HPDE6-E6E7 (cell line): ENCODE results near the gene GTPBP6.
"Not testable (repeated sequence)": the region's sequence is repeated elsewhere in the genome, so short reads cannot be mapped to it uniquely, and the experiment has no call there.

Source experiments
- DNase-seq: peaks from one replicate; pipeline ENCODE4 v3.0.0; 2011; ENCODE audit warnings: missing footprints; ENCODE audit errors: extremely low spot score

GTPBP6 gene

GRCh38 chrX:351736-352135 is 33.1 kb upstream of the GTPBP6 start:
- DNase-seq, result no peak

GRCh38 chrX:351324-351641 is 32.7 kb upstream of the GTPBP6 start:
- DNase-seq, result not testable (repeated sequence)

DNA sequence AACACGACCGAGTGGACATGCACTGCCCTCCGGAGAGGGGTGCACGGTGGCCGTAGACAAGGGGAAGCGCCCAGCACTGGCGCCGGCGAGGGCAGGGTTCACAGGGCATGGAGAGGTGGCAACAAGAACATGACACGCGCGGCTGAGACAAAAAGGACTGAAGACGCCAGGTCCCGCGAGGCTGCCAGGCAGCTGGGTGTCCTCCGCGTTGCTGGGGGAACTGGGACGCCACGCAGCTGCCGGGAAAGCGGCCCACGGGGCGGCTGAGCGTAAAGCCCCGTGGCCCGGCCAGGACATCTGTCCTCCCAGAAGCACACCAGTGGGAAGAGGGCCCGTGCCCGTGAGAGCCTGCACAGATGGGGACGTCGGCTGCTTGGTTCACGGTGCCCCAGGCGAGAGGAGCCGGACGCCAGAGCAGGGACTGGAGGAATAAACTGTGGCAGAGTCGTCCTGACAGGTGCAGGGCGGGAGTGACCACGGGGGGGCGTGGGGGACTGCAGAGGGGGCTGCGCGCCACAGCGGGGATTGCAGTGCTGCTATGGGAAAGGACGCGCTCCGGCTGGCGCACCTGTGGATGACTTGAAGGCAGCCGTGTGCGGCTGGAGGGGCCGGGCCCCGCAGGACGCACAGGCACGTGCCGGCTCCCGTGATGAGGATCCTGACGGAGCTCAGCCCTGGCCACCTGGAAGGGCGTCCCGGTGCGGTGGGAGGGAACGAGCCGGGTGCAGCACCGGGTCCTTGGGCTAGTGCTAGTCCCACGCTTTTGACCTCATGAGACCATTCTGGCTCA is 32.1 kb upstream of the GTPBP6 start:
- DNase-seq, result no peak

DNA sequence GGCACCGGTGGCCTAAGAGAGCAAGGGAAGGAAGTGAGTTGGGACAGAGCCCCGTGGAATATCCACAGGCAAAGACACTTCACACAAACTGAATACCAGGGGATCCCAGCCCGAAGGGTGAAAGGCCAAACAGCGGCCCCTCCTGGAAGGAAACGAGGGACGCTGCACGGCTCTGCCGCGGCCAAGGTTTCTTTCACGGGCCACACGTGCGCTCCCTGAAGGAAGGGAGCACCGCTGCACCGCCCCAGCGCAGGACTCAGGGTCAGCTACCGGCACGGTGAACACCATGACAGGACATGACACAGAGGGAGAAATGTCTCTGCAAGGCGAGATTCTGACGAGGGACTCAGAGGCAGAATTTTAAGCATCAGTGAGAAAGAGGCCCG is 31.5 kb upstream of the GTPBP6 start:
- no peak for DNase-seq

GRCh38 chrX:349702-350101 is 31.1 kb upstream of the GTPBP6 start:
- DNase-seq, result no peak

DNA sequence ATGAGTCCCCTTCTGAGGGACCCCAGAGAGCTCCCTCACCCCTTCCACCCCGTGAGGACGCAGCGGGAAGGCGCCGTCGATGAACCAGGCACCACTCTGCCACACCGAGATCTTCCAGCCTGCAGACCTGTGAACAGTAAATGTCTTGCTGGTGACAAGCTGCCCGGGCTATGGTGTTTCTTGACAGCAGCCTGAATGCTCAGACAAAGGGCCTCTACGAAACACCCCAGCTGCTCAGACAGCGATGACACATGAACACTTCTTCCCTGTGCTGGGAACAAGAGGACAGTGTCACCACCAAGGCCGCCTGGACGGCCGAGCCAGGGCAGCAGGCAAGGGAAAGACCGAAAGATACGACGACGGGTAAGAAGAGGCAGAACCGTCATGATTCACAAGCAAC is 30.6 kb upstream of the GTPBP6 start:
- no peak for DNase-seq

DNA sequence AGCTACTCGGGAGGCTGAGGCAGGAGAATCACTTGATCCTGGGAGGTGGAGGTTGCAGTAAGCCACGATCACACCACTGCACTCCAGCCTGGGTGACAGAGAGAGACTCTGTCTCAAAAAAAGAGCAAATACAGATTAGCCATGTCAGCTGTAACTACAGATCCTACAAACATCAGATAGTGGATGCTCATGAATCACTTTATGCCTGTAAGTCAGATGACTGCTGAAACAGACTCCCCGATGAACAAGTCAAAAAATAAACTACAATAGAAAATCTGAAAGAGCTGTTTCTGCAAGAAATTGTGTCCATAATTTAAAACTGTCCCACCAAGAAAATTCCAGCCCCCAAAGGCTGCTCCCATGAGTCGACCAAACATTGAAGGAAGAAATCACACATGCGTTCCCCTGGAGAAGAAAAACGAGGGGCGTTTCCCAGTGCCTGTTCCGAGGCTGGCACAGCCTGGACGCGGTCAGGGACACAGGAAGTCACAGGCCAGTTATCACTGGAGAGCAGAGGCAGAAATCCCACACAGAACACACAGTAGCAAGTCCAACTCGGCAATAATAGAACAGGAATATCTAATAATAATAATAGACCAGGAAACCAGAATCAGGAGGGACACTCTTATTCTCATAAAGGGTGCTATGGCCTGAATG is 30.0 kb upstream of the GTPBP6 start:
- no peak for DNase-seq

DNA sequence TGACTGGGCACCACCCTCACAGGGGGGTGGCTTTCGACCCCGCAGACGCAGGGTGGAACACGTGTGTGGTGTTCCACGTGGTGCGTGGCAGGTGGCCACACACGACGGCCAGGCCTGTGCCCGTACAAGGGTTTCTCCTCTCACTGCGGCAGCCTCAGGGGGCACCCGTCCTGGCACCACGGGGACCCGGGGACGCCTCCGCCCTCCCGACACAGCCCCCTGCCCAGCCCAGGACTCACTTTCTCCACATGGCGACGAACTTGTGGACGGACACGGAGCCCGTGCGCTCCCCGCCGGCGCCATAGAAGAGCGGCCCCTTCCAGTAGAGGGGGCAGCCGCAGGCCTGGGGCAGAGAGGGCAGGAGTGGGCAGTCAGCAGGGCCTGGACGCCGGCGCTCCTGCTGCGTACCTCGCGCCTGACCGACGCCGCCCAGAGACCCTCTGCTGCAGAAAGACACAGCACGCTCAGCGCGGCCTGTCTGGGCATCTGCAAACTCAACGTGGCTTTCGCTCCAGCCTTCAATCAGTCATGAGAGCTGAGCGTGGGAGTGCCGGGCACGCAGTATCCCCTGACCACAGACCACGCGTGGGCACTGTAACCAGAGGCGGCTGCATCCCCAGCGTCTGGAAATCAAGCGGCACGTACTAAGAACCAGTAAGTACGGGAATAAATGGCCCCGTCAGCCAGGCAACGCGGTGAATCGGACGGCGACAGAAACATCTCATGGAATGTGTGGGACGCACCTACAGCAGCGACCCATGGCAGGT is 28.9 kb upstream of the GTPBP6 start:
- DNase-seq, result no peak

DNA sequence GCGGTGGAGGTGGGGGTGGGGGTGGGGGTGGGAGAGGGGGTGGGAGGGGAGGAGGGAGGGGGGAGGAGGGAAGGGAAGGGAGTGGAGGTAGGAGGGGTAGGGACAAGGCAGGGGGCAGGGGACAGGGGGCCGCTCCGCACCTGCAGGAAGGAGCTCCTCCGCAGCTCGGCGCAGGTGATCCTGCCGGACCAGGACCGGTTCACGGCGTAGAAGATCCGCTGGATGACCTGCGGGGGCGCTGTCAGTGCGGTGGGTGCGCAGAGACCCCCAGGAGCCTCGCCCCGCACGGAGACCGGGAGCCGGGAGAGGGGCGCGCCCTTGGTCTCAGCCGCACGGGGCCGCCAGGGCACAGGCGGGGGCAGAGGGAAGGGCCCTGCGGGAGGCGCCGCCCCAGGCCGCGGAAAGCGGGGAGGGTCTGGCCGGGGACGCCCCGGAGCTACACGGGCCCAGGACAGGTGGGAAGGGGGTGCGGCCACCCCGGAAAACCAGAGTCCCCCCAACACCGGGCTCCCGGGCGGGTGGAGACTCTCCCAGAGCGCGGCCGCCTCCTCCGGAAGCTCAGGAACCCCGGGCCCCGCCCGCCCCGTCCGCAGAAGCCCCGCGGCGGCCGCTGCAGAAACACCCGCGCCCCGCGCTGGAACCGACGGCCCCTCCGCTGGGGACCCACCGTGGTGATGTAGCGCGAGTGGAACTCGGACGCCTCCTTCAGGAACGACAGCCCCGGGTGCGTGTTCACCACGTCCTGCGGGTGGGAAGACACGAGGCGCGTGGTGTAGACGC is 27.6 kb upstream of the GTPBP6 start:
- DNase-seq, result no peak

- DNase-seq, result no peak
Measured at GRCh38 chrX:345020-345925, 26.7 kb upstream of the GTPBP6 start.

DNA sequence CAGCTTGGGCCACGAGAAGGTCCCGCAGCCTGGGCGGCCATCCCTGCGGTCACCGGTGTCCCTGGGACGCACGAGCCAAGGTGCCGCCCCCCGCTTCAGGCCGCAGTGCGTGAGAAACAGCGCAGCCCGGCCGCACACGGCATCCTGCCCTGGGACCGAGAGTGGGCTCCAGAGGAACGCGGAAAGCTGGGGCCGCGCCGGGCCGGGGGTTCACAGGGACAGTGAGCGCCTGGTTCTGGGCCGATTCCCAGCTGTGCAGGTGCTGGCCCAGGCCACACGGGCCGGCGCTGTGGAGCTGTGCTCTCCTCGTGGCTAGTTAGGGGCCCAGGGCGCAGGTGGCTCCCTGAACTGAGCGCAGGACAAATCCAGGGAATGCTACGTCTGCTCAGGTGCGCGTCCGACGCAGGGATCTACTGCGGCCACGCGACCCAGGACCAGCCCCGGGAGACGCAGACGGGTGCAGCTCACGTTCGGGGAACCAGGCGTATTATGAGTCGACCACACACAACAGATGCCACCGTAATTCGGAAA is 25.8 kb upstream of the GTPBP6 start:
- no peak for DNase-seq

- no peak for DNase-seq
Measured at GRCh38 chrX:341541-342101, 23.0 kb upstream of the GTPBP6 start.

DNA sequence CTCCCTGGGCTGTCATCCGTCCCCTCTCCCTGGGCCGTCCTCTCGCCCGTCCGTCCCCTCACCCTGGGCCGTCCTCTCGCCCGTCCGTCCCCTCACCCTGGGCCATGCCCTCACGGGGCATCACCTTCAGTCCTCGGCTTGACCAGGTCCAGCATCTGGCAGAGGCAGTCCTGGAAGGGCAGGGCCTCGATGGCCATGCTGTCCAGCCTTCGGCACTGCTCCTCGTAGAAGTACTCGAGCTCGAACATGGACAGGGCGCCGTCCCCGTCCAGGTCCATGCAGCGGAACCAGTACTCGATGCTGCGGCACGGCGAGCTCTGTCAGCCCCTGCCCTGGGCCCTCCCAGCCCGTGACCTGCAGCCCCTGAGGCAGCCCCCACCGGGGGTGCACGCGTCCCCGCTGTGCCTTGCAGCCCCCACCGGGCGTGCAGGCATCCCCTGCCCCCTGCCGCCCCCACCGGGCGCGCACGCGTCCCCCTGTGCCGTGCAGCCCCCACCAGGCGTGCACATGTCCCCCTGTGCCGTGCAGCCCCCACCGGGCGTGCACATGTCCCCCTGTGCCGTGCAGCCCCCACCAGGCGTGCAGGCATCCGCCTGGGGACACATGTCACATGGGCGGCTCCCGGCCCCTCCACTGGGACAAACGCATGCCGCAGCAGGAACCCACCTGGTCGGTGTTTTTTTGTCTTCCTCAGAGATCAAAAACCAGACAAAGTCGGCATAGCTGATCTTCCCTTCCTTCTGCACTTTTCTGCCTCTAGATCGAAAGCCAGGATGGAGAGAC is 22.2 kb upstream of the GTPBP6 start:
- DNase-seq, result no peak

DNA sequence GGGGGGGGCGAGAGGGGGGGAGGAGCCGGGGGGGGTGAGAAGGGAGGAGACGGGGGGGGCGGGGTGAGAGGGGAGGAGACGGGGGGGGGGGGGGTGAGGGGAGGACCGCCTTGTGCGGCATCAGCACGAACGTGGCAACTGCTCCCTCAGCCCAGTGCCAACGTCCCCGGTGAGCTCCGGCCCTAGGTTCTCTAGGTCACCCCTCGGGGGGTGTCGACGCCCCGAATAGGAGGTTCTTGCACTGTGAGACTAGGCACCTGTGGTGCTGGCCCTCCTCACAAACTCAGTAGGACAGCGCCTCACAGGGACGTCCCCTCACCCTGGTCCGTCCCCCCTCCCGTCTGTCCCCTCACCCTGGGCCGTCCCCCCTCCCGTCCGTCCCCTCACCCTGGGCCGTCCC is 21.5 kb upstream of the GTPBP6 start:
- DNase-seq, result no peak

DNA sequence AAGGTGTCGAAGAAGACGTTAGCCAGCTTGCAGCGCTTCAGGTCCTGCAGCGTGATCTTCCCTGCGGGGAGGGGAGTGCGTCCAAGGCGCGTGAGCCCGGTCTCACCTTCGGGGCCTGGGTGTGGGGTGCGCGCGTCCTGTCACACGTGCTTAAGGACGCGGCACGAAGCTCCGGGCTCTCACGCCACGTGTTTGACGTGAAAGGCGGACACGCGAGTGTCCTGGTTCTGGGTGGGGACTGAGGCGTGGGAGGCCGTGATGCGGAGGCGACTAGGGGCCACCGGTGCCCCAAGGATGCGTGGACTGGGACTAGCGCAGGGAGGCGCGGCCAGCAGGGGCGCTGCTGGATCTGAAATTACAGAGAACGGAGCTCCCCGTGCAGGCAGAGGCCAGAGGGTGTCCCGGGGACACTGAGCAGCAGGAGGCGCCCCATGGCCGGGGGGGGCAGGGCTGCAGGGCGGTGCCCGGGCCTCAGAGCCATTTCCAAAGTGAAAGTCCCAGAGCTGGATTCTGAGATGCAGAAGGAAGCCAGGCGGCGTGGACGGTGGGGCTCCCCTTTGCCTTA is 20.3 kb upstream of the GTPBP6 start:
- DNase-seq, result no peak

DNA sequence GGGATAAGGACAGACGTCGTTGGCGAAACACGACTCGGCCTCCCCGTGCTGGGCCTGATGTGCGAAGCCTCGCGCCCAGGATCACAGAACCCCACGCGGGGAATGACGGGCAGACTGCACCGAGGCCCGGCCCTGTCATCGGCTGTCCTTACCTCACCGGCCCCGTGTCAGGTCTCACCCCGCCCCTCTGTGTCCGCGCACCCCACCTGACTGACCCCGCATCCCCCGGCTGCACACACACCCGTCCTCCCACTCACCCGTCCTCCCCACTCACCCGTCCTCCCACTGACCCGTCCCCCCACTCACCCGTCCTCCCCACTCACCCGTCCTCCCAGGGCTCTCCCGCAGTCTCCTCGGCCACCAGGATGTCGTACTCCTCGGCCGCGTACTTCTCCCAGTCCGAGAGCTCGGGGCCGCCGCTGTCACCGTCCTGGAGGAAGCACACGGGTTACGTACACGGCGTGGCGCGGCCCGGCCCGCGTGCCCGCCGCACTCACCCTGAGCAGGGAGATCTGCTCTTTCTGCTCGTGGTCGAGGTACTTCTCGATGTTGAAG is 19.8 kb upstream of the GTPBP6 start:
- DNase-seq, result no peak

DNA sequence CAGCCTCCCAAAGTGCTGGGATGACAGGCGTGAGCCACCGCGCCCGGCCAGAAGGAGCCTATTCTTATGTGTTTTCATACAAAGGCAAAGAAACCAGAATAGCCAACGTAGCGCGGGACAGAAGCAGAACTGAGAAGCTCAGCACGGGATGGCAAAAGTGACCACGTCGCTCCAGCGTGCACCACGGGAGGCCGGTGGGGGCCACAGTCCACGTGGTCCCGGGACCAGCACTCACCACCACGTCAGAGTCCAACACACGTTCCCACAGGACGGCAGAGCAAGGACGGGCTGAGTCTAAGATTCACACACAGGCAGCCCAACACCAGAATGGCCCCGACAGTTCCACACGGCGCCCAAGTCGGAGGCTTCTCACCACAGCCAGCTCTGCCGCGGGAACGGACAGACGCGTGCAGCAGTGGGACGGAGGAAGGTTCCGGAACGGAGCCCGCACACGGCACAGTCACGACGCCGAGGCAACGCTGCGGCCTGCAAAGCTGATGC is 18.8 kb upstream of the GTPBP6 start:
- DNase-seq, result no peak

- DNase-seq, result no peak
Measured at GRCh38 chrX:336227-336626, 17.6 kb upstream of the GTPBP6 start.

DNA sequence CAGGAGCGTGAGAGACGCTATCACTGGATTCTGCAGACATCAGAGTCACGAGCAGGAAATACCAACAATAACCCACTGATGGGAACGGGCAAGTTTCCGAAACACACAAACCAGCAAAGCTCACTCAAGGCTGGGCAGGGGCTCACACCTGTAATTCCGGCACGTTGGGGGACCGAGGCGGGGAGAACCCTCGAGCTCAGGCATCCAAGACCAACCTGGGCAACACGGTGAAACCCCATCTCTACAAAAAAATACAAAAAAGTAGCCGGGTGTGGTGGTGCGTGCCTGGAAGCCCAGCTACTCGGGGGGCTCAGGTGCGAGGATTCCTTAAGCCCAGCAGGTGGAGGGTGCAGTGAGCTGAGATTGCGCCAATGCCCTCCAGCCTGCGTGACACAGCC is 17.2 kb upstream of the GTPBP6 start:
- no peak for DNase-seq
